SU-DHL-6 (cell line): ENCODE data around the gene POLE.

Source experiments
- EZH2phosphoT487 ChIP-seq: fragments of 200-600 bp; sonication (generic), shearing (Covaris generic); conservative IDR thresholded peaks from 2 replicates; pipeline ENCODE4 v1.6.1; 2018; ENCODE audit warnings: mild to moderate bottlenecking, antibody characterized with exemption, low read length, moderate library complexity, mixed read lengths
- TF ChIP-seq, protein P1 (sequence below): fragments of 200-600 bp; sonication (generic); IDR thresholded peaks from one replicate; pipeline ENCODE4 v1.5.1; 2017; ENCODE audit warnings: antibody characterized with exemption, mild to moderate bottlenecking, low read length, moderate library complexity; ENCODE audit not compliant: insufficient read depth, poor library complexity, severe bottlenecking

- TF ChIP-seq, protein P1, sequence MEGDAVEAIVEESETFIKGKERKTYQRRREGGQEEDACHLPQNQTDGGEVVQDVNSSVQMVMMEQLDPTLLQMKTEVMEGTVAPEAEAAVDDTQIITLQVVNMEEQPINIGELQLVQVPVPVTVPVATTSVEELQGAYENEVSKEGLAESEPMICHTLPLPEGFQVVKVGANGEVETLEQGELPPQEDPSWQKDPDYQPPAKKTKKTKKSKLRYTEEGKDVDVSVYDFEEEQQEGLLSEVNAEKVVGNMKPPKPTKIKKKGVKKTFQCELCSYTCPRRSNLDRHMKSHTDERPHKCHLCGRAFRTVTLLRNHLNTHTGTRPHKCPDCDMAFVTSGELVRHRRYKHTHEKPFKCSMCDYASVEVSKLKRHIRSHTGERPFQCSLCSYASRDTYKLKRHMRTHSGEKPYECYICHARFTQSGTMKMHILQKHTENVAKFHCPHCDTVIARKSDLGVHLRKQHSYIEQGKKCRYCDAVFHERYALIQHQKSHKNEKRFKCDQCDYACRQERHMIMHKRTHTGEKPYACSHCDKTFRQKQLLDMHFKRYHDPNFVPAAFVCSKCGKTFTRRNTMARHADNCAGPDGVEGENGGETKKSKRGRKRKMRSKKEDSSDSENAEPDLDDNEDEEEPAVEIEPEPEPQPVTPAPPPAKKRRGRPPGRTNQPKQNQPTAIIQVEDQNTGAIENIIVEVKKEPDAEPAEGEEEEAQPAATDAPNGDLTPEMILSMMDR: no peak
- no peak for TF ChIP-seq EZH2phosphoT487
Measured at GRCh38 chr12:132617822-132618682, 69.1 kb downstream of the POLE start.
